NCI-H1417 treated with DMSO at 0.1 percent for 48 hours (cell line): ENCODE data around the gene LDB3.

ENCODE experiments used
- DNase-seq: peaks from one replicate; lab custom pipeline; 2025; lab: John Stamatoyannopoulos, UW

The LDB3 gene

GRCh38 chr10:86651631-86652331 lies 16.5 kb upstream of the LDB3 start:
- no peak for DNase-seq

- peak; percentile 93 for DNase-seq
Measured at GRCh38 chr10:86652361-86653202, 15.7 kb upstream of the LDB3 start.

- DNase-seq, result no peak
Measured at GRCh38 chr10:86653379-86653778, 14.9 kb upstream of the LDB3 start.

GRCh38 chr10:86653987-86654386 lies 14.3 kb upstream of the LDB3 start:
- no peak for DNase-seq

- no peak for DNase-seq
Measured at GRCh38 chr10:86654411-86655172, 13.7 kb upstream of the LDB3 start, which contains the start of gene OPN4. Gene OPN4 (plus strand): TSS chr10:86654547. CDS start chr10:86654784, 237 bp downstream.

- DNase-seq, result no peak
Measured at GRCh38 chr10:86655173-86655540, 13.2 kb upstream of the LDB3 start.

GRCh38 chr10:86655596-86655995 lies 12.7 kb upstream of the LDB3 start:
- no peak for DNase-seq

GRCh38 chr10:86657011-86657395 lies 11.3 kb upstream of the LDB3 start:
- no peak for DNase-seq

GRCh38 chr10:86657396-86658011 lies 10.8 kb upstream of the LDB3 start:
- DNase-seq, result no peak

- DNase-seq, result no peak
Measured at GRCh38 chr10:86658261-86658741, 10.0 kb upstream of the LDB3 start.

GRCh38 chr10:86658751-86659150 lies 9.6 kb upstream of the LDB3 start:
- DNase-seq, result no peak

GRCh38 chr10:86659161-86659691 lies 9.1 kb upstream of the LDB3 start:
- no peak for DNase-seq

GRCh38 chr10:86659721-86660453 lies 8.4 kb upstream of the LDB3 start:
- DNase-seq, result no peak

GRCh38 chr10:86661161-86662025 lies 6.9 kb upstream of the LDB3 start:
- no peak for DNase-seq

- no peak for DNase-seq
Measured at GRCh38 chr10:86662186-86663045, 5.9 kb upstream of the LDB3 start.

- DNase-seq, result no peak
Measured at GRCh38 chr10:86663046-86663345, 5.3 kb upstream of the LDB3 start.

- no peak for DNase-seq
Measured at GRCh38 chr10:86663576-86664339, 4.6 kb upstream of the LDB3 start.
